Neural cell (in vitro differentiated cells): ENCODE measurements around the gene CRYBB1. TPM values are rescaled to one million over a fixed set of nuclear protein-coding genes. Genes with fewer than 3 reads are reported as not detected.

Experiments
- H2AFZ ChIP-seq: fragments of 200-600, 300-800 bp; sonication (generic), shearing (Covaris generic); 2 replicates; pipeline ENCODE4 v1.6.0; 2014; ENCODE audit warnings: low read depth, mild to moderate bottlenecking, antibody characterized with exemption, low read length, moderate library complexity
- H3F3A ChIP-seq: fragments of 200-600 bp; shearing (Covaris generic); 2 replicates; pipeline ENCODE4 v1.6.1; 2016; ENCODE audit warnings: mild to moderate bottlenecking, moderate library complexity, mixed read lengths, antibody characterized with exemption, low read length; ENCODE audit not compliant: insufficient read depth, poor library complexity, severe bottlenecking
- H3K27ac ChIP-seq: fragments of 200-600, 300-800 bp; sonication (generic), shearing (Covaris generic); 2 replicates; pipeline ENCODE4 v1.5.1; 2014; ENCODE audit warnings: mild to moderate bottlenecking, low read length, moderate library complexity
- H3K27me3 ChIP-seq: fragments of 300-800, 200-600 bp; sonication (generic), shearing (Covaris generic); 2 replicates; pipeline ENCODE4 v1.6.0; 2014; ENCODE audit warnings: mild to moderate bottlenecking, low read depth, low read length, moderate library complexity; ENCODE audit not compliant: insufficient read depth
- H3K36me3 ChIP-seq: fragments of 300-800, 200-600 bp; sonication (generic), shearing (Covaris generic); 2 replicates; pipeline ENCODE4 v1.5.1; 2014; ENCODE audit warnings: mild to moderate bottlenecking, antibody characterized with exemption, low read length, moderate library complexity; ENCODE audit not compliant: insufficient read depth
- H3K4me2 ChIP-seq: fragments of 300-800, 200-600 bp; sonication (generic), shearing (Covaris generic); 2 replicates; pipeline ENCODE4 v1.6.0; 2014; ENCODE audit warnings: mild to moderate bottlenecking, low read length
- H3K4me3 ChIP-seq: fragments of 300-800, 200-600 bp; sonication (generic), shearing (Covaris generic); 2 replicates; pipeline ENCODE4 v1.5.1; 2014; ENCODE audit warnings: mild to moderate bottlenecking, low read length, moderate library complexity
- H3K79me2 ChIP-seq: fragments of 200-600 bp; shearing (Covaris generic); replicated peaks from 2 replicates; pipeline ENCODE4 v1.6.0; 2014; ENCODE audit warnings: mild to moderate bottlenecking, low read length, moderate library complexity; ENCODE audit not compliant: insufficient read depth
- H3K9ac ChIP-seq: fragments of 300-800, 200-600 bp; sonication (generic), shearing (Covaris generic); 2 replicates; pipeline ENCODE4 v1.6.1; 2016; ENCODE audit warnings: mild to moderate bottlenecking, low read length, mixed read lengths
- H3K9me2 ChIP-seq: fragments of 200-600 bp; shearing (Covaris generic); 2 replicates; pipeline ENCODE4 v1.6.1; 2016; ENCODE audit warnings: mild to moderate bottlenecking, low read length, mixed read lengths; ENCODE audit not compliant: insufficient read depth
- H3K9me3 ChIP-seq: fragments of 200-600, 300-800 bp; sonication (generic), shearing (Covaris generic); 2 replicates; pipeline ENCODE4 v1.6.1; 2016; ENCODE audit warnings: mild to moderate bottlenecking, mixed run types, low read length, moderate library complexity, mixed read lengths
- H4K20me1 ChIP-seq: fragments of 200-600 bp; shearing (Covaris generic); 2 replicates; pipeline ENCODE4 v1.6.1; 2016; ENCODE audit warnings: mild to moderate bottlenecking, mixed run types; ENCODE audit not compliant: insufficient read depth
- CTCF ChIP-seq: fragments of 450-650 bp; IDR thresholded peaks from 2 replicates; pipeline ENCODE4 v1.5.1; 2014; ENCODE audit warnings: antibody characterized with exemption, mild to moderate bottlenecking, moderate library complexity; ENCODE audit not compliant: poor library complexity, severe bottlenecking
- EP300 ChIP-seq: fragments of 450-650 bp; conservative IDR thresholded peaks from 2 replicates; pipeline ENCODE4 v1.6.1; 2014; ENCODE audit warnings: antibody characterized with exemption, mild to moderate bottlenecking, moderate library complexity; ENCODE audit not compliant: poor library complexity, severe bottlenecking
- EZH2 ChIP-seq: fragments of 200-600, 300-800 bp; shearing (Covaris generic), sonication (generic); IDR thresholded peaks from 2 replicates; pipeline ENCODE4 v1.6.1; 2014; ENCODE audit warnings: antibody characterized with exemption, low read length, borderline replicate concordance, mild to moderate bottlenecking; ENCODE audit not compliant: insufficient read depth, poor library complexity, severe bottlenecking
- MXI1 ChIP-seq: fragments of 450-650 bp; conservative IDR thresholded peaks from 2 replicates; pipeline ENCODE4 v1.6.1; 2014; ENCODE audit warnings: antibody characterized with exemption, mild to moderate bottlenecking; ENCODE audit not compliant: poor library complexity, severe bottlenecking
- POLR2AphosphoS5 ChIP-seq: IDR thresholded peaks from 2 replicates; pipeline ENCODE4 v1.6.1; 2012
- RAD21 ChIP-seq: fragments of 450-650 bp; conservative IDR thresholded peaks from 2 replicates; pipeline ENCODE4 v1.6.1; 2014; ENCODE audit warnings: antibody characterized with exemption, mild to moderate bottlenecking, moderate library complexity
- REST ChIP-seq: IDR thresholded peaks from 2 replicates; pipeline ENCODE4 v1.6.1; 2012; ENCODE audit warnings: borderline replicate concordance
- SMC3 ChIP-seq: fragments of 450-650 bp; conservative IDR thresholded peaks from 2 replicates; pipeline ENCODE4 v1.6.1; 2014; ENCODE audit warnings: antibody characterized with exemption, mild to moderate bottlenecking, moderate library complexity; ENCODE audit not compliant: poor library complexity
- TAF1 ChIP-seq: IDR thresholded peaks from 2 replicates; pipeline ENCODE4 v1.6.1; 2012; ENCODE audit warnings: low read depth
- polyA plus RNA-seq: library from polyadenylated mRNA; depleted of rRNA; stranded (reverse); fragments of >200 nt; gene quantifications from 2 replicates; pipeline ENCODE4 v1.2.3, GENCODE V29; 2014

The CRYBB1 gene
- polyA plus RNA-seq, 1 donor from 2014 or later: not detected

GRCh38 chr22:26579331-26579886 is 38.4 kb downstream of the CRYBB1 start:
- Histone ChIP-seq H3K27ac (no peak overlapping the region), H3K9ac (no peak overlapping the region), H4K20me1 (no peaks in the 10 kb centered on the region), H2AFZ (no peak overlapping the region), H3K27me3 (no peaks in the 10 kb centered on the region), H3K4me2 (no peak overlapping the region), H3K36me3 (no peaks in the 10 kb centered on the region), H3K9me3 (no peaks in the 10 kb centered on the region), H3K9me2 (no peaks in the 10 kb centered on the region), H3K4me3 (no peak overlapping the region), H3K79me2 (no peaks in the 10 kb centered on the region), H3F3A (no peaks in the 10 kb centered on the region)
- no peak for TF ChIP-seq RAD21
- TF ChIP-seq POLR2AphosphoS5: no peak
- TF ChIP-seq REST: no peak
- TF ChIP-seq CTCF: no peak

- H3K36me3 ChIP-seq: no peaks in the 10 kb centered on the region
- H3K9me3 ChIP-seq: no peaks in the 10 kb centered on the region
- H2AFZ ChIP-seq: no peak overlapping the region
- H4K20me1 ChIP-seq: no peaks in the 10 kb centered on the region
- no peaks in the 10 kb centered on the region for H3K27me3 ChIP-seq
- TF ChIP-seq TAF1 (no peak), CTCF (no peak), EP300 (no peak), SMC3 (no peak), RAD21 (no peak), MXI1 (no peak), POLR2AphosphoS5 (no peak), EZH2 (no peak), REST (no peak)
- no peaks in the 10 kb centered on the region for H3K9me2 ChIP-seq
- no peak overlapping the region for H3K4me2 ChIP-seq
- H3K27ac ChIP-seq: no peak overlapping the region
- no peak overlapping the region for H3K4me3 ChIP-seq
- H3K9ac ChIP-seq: no peak overlapping the region
- H3K79me2 ChIP-seq: no peaks in the 10 kb centered on the region
- no peaks in the 10 kb centered on the region for H3F3A ChIP-seq
Observed at GRCh38 chr22:26577081-26577480, 40.7 kb downstream of the CRYBB1 start.
